Activated CD4-positive, alpha-beta T cell treated with anti-CD3 and anti-CD28 coated beads, Interleukin-10, Interleukin-2, amounts not matched to agents 100 ng/mL and 50 ng/mL, durations not matched to agents 16 hours and 8 hours (primary cell): ENCODE measurements around the gene MPRIP.
"Not testable (repeated sequence)": the region's sequence is repeated elsewhere in the genome, so short reads cannot be mapped to it uniquely, and the experiment has no call there.

Experiments used
- DNase-seq: peaks from one replicate; pipeline ENCODE4 v3.0.0-alpha.2; 2020

MPRIP gene

DNA sequence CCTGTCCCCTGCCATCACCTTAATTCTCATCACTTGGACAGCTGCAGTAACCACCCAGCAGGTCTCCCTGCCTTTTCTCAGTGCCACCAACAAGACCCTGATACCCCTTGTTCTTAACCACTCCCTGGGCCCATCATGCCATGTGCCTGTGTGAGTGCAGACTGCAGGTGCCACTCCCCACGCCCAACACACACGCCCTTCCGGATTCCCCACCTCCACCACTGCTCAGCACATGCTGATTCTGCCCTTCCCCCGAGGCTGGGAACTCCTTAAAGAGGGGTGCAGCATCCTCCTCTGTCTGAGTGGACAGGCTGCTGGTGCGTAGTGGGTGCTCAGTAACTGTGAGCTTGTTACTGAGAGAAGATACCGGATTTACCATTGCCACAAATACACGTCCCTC, 111.5 kb downstream of the MPRIP start:
- no peak for DNase-seq

DNA sequence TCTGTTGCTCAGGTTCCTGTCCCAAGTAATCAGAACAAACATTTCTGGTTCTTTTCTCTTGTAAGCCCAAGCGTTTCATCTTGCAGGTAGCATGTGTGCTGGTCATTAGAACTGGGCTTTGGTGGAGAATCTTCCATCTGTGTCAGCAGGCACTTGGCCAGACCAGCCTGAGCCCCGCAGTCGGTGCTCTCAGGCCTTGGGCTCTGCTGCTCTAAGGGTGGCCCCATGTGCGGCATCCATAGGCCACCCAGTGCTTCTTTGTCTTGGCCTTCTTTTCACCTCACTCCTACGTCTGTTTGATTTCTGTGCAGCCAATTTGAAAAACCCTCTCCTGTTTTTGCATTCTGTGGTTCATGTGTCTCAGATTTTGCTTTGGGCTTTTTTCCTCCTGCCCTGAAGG, 112.3 kb downstream of the MPRIP start:
- DNase-seq, result no peak

DNA sequence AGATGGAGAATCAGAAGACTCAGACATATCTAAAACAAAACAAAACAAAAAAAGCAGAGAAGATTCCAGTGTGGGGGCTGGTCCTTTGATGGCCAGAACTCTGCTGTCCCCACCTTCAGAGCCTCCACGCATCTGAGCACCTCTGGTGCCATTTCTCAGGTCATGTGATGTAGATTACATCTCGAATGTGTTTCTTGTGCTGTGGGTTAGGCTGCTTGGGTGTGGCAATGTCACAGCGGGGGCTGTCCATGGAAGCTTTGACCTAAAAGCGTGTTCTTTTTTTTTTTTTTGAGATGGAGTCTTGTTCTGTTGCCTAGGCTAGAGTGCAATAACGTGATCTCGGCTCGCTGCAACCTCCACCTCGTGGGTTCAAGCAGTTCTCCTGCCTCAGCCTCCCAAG, 112.7 kb downstream of the MPRIP start:
- DNase-seq, result no peak

DNA sequence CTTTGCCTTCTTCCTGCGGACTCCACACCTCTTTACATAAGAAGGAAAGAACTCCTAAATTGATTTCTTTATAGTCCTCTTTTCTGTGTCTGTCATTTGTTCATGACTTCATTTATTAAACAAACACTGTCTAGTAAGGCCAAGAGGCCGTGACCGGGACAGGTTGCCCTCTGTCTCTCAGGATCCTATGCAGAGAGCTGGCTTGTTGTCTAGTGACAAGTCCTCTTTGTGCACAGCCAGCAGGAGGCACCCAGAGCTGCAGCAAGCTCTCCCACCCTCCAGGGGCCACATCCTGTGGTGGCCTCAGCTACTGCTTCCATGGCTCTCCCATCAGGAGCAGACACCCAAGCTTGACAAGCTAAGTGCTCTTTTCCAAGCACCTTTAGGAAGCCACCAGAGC, 113.3 kb downstream of the MPRIP start:
- no peak for DNase-seq

DNA sequence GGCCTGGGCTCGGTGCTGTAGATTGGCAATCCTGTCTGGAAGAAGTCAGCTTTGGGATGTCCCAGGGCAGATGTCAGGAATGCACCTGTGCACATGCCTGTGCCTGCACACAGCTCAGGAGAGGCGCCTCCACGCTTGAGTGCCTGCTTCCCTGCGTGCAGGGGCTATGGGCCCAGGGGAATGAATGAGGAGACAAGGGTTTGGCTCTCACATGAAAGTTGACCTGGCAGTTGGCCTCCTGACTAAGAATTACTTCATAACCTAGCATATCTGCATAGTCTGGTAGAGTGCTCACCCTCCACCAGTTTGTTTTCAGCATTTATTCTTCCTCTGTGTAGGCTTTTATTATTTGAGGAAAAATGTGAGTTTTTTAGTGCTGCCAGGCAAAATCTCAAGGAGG, 113.8 kb downstream of the MPRIP start:
- no peak for DNase-seq

DNA sequence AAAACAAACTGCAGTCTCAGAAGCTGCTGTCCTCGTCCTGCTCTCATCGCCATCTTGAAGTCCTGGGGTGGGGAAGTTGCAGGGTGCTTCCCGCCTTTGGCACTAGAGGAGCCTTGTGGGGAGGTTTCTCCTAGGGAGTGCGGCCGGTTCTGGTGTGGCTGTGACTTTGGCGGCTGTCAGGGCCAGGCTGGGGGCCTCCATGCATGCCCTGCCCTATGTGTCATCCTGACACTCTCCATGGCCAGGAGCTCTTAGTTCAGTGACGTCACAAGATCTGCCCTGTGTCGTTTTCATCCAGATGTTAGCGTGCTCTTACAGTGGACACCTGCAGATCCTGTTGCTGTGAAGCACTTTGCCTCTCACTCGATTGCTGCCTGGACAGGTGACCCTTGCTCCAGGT, 114.3 kb downstream of the MPRIP start:
- DNase-seq, result no peak

DNA sequence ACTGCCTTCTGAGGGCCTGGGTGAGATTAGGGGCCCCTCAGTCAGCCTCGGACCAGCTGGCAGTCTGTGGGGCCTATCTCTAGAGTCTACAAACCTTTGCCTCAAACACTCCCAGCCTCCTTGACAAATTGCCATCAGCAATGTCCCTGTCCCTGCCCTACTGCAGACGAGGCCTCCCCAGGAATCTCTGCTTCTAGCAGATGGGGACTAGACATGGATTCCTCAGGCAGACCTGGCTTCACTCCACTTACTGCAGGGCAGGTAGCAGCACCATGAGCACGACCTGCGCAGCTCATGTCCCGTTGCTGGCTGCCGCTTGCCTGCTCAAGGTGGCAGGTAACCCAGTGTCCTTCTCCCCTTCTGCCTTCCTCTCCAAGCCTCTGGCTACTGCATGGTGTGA, 114.8 kb downstream of the MPRIP start:
- DNase-seq, result no peak

DNA sequence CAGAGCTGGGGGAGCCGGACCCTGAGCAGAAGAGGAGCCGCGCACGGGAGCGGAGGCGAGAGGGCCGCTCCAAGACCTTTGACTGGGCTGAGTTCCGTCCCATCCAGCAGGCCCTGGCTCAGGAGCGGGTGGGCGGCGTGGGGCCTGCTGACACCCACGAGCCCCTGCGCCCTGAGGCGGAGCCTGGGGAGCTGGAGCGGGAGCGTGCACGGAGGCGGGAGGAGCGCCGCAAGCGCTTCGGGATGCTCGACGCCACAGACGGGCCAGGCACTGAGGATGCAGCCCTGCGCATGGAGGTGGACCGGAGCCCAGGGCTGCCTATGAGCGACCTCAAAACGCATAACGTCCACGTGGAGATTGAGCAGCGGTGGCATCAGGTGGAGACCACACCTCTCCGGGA, 116.2 kb downstream of the MPRIP start:
- not testable (repeated sequence) for DNase-seq

DNA sequence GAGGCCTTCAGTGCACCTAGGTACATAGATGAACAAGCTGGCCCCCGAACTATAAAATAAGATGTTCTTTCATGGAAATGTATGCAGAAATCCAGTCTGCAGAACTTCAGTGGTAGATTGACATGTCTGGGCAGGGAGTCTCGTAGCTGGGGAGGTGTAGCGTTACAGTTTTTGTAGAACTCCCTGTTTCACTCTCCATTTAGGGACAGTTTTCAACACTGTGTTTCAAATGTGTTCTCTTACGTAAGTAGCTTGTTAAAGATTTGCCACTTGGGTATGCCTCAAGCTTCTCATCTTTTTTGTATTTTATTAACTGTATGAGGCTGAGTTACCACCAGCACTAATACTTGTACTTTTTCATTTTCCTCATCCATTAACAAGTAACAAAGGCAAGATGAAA, 117.3 kb downstream of the MPRIP start:
- no peak for DNase-seq

DNA sequence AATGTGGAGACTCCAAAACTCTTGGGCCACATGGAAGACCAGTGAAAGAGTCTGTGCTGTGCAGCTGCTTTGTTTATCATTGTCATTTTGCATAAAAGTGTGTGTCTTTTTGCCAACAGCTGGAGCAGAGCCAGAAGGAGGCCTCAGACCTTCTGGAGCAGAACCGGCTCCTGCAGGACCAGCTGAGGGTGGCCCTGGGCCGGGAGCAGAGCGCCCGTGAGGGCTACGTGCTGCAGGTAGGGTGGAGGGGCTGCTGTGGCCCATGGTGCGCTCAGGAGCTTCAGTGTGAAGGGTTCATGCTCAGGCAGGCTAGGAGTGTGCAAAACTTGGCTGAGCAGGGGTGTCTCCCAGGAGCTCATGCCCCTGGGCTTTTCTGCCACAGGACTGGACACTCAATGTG, 118.9 kb downstream of the MPRIP start:
- DNase-seq, result no peak

DNA sequence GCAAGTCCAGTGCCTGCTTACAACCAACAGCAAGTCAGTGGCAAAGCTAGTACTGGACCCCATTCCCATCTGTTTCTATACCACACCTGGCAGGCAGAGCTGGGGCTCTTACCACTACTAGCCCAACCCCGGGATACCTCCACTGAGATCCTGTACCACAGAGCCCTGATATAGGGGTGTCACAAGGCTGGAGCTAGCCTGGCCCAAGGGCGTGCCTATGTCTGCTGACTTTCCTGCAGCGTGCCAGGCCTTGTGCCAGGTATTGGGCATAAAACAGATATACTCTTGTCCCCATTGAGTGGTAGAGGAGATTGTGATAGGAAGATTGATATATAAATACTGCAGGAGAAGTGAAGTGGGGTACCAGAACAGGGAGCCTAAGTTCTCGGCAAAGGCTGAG, 119.5 kb downstream of the MPRIP start:
- DNase-seq, result no peak

DNA sequence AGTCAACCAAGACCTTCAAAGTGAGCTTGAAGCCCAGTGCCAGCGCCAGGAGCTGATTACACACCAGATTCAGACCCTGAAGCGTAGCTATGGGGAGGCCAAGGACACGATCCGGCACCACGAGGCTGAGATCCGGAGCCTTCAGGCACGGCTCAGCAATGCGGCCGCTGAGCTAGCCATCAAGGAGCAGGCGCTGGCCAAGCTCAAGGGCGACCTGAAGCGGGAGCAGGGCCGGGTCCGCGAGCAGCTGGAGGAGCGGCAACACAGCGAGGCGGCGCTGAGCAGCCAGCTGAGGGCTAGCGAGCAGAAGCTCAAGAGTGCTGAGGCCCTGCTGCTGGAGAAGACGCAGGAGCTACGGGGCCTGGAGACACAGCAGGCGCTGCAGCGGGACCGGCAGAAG, 121.9 kb downstream of the MPRIP start:
- no peak for DNase-seq

DNA sequence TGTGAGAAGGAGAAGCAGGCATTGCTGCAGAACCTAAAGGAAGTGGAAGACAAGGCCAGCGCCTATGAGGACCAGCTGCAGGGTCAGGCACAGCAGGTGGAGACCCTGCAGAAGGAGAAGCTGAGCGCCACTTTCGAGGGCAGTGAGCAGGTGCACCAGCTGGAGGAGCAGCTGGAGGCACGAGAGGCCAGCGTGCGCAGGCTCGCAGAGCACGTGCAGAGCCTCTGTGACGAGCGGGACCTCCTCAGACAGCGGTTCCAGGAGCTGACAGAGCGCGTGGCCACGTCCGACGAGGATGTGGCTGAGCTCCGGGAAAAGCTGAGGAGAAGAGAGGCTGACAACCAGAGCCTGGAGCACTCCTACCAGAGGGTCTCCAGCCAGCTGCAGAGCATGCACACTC, 122.4 kb downstream of the MPRIP start:
- no peak for DNase-seq

DNA sequence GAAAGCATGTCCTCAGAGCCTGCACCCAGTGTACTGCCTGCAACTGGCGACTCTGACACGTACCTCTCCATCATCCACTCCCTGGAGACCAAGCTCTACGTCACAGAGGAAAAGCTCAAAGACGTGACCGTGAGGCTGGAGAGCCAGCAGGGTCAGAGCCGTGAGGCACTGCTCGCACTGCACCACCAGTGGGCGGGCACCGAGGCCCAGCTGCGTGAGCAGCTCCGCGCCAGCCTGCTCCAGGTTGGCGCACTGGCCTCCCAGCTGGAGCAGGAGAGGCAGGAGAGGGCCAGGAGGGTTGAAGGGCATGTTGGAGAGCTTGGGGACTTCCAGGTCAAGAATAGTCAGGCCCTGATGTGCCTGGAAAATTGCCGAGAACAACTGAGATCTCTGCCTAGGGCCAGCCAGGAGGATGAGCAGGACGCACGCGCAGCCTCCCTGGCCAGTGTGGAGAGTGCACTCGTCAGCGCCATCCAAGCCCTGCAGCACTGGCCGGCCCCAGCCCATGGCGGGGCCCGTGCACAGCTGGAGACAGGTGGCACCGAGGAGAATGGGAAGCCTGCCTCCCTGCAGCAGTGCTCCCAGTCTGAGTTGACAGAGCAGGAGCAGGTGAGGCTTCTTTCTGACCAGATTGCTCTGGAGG, 123.5 kb downstream of the MPRIP start:
- no peak for DNase-seq

DNA sequence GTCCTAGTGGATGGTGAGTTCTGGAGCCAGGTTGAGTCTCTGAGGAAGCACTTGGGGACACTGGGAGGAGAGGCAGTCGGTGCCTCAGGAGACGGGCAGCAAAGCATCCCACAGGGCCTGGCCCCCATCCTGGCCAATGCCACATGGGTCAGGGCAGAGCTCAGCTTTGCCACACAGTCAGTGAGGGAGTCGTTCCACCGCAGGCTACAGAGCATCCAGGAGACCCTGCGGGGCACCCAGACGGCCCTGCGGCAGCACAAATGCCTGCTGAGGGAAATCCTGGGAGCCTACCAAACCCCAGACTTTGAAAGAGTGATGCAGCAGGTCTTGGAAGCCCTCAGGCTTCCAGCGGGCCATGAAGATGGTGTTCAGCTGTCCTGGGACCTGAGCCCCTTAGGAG, 124.2 kb downstream of the MPRIP start:
- no peak for DNase-seq

DNA sequence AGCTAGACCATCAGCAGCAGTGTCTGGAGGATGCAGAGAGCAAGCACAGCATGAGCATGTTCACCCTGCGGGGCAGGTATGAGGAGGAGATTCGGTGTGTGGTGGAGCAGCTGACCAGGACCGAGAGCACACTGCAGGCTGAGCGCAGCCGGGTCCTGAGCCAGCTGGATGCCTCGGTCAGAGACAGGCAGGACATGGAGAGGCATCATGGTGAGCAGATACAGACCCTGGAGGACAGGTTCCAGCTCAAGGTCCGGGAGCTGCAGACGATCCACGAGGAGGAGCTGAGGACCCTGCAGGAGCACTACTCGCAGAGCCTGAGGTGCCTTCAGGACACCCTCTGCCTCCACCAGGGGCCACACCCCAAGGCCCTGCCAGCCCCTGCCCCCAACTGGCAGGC, 125.1 kb downstream of the MPRIP start:
- DNase-seq, result no peak

DNA sequence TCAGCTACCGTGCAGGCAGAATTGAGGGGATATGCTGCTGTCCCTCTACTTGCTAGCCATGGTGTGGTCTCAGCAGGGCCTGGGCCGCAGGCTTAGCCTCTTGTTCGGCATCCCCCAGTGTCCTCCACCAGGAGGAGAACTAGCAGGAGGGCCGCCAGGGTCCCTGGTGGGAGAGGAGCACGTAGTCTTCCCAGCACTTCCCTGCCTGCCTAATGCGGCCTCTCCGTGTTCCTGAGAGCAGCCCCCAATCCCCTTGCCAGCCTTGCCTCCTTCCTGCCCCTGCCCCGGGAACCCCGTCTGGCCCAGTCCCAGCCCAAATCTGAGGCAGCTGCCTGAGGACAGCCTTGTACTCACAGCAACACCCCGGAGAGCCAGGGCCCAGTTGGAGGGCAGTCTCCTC, 125.7 kb downstream of the MPRIP start:
- no peak for DNase-seq

DNA sequence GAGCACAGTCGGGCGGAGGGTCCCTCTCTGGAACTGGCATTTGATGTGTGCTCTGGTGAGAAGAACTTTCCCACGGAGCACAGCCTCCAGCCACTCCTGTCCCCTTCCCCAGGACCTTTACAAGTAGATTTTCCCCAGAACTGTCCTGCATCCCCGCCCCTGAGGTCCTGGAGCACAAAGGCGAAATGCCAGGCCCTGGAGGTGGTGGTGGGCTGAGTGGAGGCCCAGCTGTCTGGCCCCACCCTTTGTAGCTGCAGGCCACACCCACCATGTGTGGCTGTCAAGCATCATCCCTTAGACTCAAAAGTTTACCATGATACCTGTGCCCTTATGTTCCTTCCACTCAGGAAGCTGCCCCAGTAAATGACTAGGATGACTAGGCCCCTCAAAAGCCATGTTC, 126.1 kb downstream of the MPRIP start:
- DNase-seq, result no peak

DNA sequence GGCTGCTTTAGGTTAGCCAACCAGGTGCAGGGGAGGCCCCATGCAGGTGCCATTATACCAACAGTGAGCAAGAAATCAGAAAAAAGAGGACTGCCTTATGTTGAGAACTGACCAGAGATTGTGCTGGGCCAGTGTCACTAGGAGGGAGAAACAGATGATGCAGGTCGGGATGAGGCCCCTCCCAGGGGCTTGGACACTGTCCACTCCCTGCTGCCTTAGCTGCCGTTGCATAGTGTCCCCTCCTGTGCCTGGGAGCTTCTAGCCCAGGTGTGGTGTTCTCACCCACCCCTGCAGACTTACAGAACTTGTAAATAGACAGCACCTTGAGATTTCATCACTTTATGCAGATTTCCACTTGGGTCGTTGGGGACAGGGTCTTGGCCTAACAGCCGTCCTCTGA, 127.1 kb downstream of the MPRIP start:
- DNase-seq, result no peak

DNA sequence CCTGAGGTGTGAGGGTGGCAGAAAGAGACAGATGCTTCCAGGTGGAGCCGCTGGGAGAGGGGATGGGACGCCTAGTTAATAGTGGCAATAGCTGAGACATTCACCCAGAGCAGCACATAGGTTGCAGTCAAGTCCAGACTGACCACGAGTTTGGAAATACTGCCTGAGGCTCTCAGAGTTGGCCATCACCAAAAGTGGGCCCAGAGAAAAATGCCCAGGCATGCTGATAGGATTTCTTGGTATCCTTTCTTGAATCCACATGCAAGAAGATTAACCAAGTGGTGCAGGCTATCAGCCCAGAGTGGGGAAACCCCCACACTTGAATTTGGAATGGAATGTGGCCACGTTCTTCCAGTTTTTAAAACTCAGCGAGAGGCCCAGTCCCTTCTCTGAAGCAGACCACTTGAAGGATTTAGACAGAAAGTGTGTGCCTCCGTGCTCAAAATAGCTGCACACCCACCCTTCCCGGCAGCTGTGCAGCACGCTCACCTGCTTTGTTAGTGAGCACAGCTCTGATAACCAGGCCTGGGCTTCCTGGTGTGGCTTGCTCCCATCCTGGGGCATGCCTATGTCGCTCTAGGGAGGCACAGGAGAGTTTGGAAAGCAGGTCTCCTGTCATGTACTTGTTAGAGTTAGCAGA, 128.2 kb downstream of the MPRIP start:
- DNase-seq, result no peak

DNA sequence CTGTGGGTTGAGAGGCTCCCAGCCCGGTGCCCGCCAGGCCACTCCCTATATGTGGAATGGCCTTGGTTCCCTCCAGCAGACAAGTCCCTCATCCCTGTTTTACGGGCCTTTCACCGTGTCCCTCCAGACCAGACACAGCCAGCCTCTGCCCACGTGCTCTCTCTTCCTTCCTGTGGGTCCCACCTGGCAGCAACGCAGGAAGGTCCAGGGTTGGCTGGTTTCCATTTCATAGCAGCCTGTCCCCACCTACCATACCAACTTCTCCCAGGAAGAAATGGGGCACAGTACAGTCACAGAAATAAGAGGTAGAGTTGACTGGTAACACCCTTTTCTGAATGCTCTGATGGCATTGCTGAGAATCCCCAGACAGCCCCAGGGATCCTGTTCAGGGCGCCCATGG, 128.9 kb downstream of the MPRIP start:
- no peak for DNase-seq

DNA sequence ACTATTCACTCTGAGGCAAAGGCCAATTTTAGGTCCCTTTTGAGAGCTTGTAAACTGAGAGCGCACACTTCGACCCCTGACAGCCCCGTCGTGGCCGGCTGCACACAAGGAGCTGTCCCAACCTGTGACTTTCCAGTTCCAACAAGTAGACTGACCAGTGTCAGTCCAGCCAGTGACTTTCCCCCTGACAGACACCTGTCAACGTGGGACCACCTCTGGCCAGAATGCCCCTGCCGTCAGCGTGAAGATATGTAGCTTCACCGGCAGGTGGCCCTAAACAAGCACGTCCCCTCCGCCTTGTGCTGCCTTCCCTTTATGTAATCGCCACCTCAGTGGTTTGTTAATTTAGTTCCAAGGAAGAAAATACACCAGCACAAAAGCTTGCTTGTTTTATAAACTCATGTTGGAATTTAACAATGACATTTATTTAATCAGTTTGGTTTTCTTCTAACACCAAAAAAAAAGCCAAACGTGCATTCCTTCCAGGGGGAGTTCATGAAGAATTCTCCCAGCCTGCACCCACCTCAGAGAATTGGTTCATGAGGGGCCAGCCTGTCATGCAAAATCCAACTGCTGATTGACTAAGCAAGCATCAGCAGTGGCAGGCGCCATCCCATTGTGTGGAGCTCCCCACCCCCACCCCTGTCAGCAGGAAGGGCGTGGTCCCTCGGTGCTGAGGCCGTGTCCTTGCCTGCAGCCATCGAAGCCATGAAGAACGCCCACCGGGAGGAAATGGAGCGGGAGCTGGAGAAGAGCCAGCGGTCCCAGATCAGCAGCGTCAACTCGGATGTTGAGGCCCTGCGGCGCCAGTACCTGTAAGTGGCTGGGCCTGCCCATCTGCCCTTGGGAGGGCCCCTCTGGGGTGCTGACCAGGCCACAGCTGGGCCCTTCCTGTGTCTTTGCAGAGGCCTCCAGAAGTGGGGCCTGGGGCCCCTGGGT, 130.0 kb downstream of the MPRIP start:
- no peak for DNase-seq

DNA sequence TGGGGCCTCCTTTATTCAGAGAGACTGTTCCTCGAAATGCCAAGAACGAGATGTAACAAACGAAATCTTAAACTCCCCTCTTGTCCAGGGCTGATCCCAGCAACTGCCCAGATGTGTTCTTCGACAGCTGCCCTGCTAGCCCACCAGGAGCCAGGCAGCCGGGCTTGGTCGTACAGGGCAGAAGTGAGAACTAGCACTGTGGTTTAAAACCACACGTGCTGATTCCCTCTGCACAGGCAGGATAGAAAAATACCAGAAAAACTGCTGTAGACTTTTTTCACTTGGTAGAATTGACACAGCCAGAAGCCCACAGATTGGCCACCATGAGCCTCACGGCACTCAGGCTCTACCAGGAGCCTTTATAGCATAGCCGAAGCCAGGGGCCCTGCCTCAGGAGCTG, 130.7 kb downstream of the MPRIP start:
- no peak for DNase-seq

DNA sequence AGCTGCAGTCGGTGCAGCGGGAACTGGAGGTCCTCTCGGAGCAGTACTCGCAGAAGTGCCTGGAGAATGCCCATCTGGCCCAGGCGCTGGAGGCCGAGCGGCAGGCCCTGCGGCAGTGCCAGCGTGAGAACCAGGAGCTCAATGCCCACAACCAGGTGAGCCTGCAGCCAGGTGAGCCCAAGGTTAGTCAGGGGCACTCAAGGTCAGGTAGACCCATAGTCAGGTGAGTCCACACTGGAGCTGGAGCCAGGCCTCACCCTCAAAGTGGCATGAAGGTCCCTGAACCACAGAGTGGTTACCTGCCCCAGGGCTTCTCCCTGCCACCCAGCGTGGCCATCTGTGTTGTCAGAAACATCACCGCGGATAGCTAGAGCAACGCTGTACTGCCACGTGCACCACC, 131.7 kb downstream of the MPRIP start:
- no peak for DNase-seq
